ENCODE results near the gene XPO5.
A peak's percentile ranks its signal among the peaks of the same experiment; 100 is the strongest.

The XPO5 gene

GRCh38 chr6:43494766-43495165 is 81.1 kb downstream of the XPO5 start:
- DNase-seq: no peak

- no peak for DNase-seq
Measured at GRCh38 chr6:43494321-43494720, 81.5 kb downstream of the XPO5 start.

- no peak for DNase-seq
Measured at GRCh38 chr6:43493833-43494232, 82.0 kb downstream of the XPO5 start.

- no peak for DNase-seq
Measured at GRCh38 chr6:43493230-43493629, 82.6 kb downstream of the XPO5 start.

GRCh38 chr6:43492673-43493072 is 83.2 kb downstream of the XPO5 start:
- DNase-seq: no peak

- DNase-seq: no peak
Measured at GRCh38 chr6:43491750-43492661, 83.8 kb downstream of the XPO5 start.

GRCh38 chr6:43490523-43490939 is 85.3 kb downstream of the XPO5 start:
- no peak for DNase-seq

GRCh38 chr6:43489277-43490072 is 86.4 kb downstream of the XPO5 start:
- no peak for DNase-seq

GRCh38 chr6:43488667-43489276 is 87.1 kb downstream of the XPO5 start:
- DNase-seq: no peak

- no peak for DNase-seq
Measured at GRCh38 chr6:43481591-43482236, 94.1 kb downstream of the XPO5 start.

- no peak for DNase-seq
Measured at GRCh38 chr6:43481075-43481474, 94.8 kb downstream of the XPO5 start.

GRCh38 chr6:43478008-43478372 is 97.8 kb downstream of the XPO5 start:
- peak; percentile 19 for DNase-seq

GRCh38 chr6:43477235-43478007 is 98.4 kb downstream of the XPO5 start, which contains the start of gene TJAP1:
TSS of gene TJAP1 (plus strand) at chr6:43477570. CDS start at chr6:43499002, 21,432 bp downstream.
- peak; percentile 84 for DNase-seq

- DNase-seq: no peak
Measured at GRCh38 chr6:43476746-43477145, 99.1 kb downstream of the XPO5 start.

- DNase-seq: no peak
Measured at GRCh38 chr6:43475516-43475915, 100.3 kb downstream of the XPO5 start.

- DNase-seq: no peak
Measured at GRCh38 chr6:43472515-43472914, 103.3 kb downstream of the XPO5 start.
